H1 (cell line): Measurements from ENCODE around the gene C2CD4A. TPM values are rescaled to one million over a fixed set of nuclear protein-coding genes. Genes with fewer than 3 reads are reported as not detected.

Experiments used
- CTCF ChIA-PET: fragments of 300-600 bp; sonication (Branson Sonifier 250); formaldehyde crosslinking; loops from one replicate; lab custom pipeline; 2021; ENCODE audit not compliant: partially characterized antibody; lab: Charles Lee
- POLR2A ChIA-PET: fragments of 300-600 bp; sonication (Branson Sonifier 250); formaldehyde crosslinking; loops from one replicate; lab custom pipeline; 2021; ENCODE audit warnings: inconsistent platforms; ENCODE audit not compliant: partially characterized antibody; lab: Charles Lee
- DNase-seq, 2 experiments: peaks; one replicate each; pipeline versions ENCODE4 v3.0.0 to v3.0.0-alpha.2; 2010 to 2022; ENCODE audit warnings: low spot score in 2 of 2, low read depth in 1 of 2, mixed read lengths in 1 of 2
- FAIRE-seq: peaks from 2 replicates; lab custom pipeline; 2011; peaks lifted over from hg19 to GRCh38; lab: Jason Lieb, UNC
- H2AFZ ChIP-seq: 2 replicates; pipeline ENCODE4 v1.8.1; 2012; ENCODE audit warnings: low read length, inconsistent platforms
- H2AK5ac ChIP-seq: 2 replicates; pipeline ENCODE4 v1.6.1; 2013; ENCODE audit warnings: low read depth, low read length
- H2BK120ac ChIP-seq: replicated peaks from 2 replicates; pipeline ENCODE3; 2013; ENCODE audit warnings: low read depth, low read length, inconsistent platforms
- H2BK12ac ChIP-seq: 2 replicates; pipeline ENCODE4 v1.6.1; 2013; ENCODE audit warnings: low read depth, low read length
- H2BK15ac ChIP-seq: 2 replicates; pipeline ENCODE4 v1.6.1; 2013; ENCODE audit warnings: low read length
- H2BK20ac ChIP-seq: 2 replicates; pipeline ENCODE4 v1.6.1; 2013; ENCODE audit warnings: low read length
- H2BK5ac ChIP-seq: 2 replicates; pipeline ENCODE4 v1.6.1; 2013; ENCODE audit warnings: low read depth, low read length
- H3K14ac ChIP-seq: 2 replicates; pipeline ENCODE4 v1.6.1; 2013; ENCODE audit warnings: inconsistent platforms; ENCODE audit not compliant: insufficient read length
- H3K18ac ChIP-seq: 2 replicates; pipeline ENCODE4 v1.6.1; 2013; ENCODE audit warnings: low read length; ENCODE audit errors: extremely low read depth
- H3K23ac ChIP-seq: 2 replicates; pipeline ENCODE4 v1.6.1; 2013; ENCODE audit warnings: inconsistent platforms; ENCODE audit not compliant: insufficient read length
- H3K23me2 ChIP-seq: 2 replicates; pipeline ENCODE4 v1.6.1; 2013; ENCODE audit warnings: low read depth, low read length
- H3K27ac ChIP-seq: 2 replicates; pipeline ENCODE4 v1.6.1; 2011; ENCODE audit warnings: low read depth, low read length, inconsistent platforms
- H3K27me3 ChIP-seq, 4 experiments: replicated peaks in 1 of 4; 1 replicate in 1 of 4; 2 replicates in 3 of 4; pipeline versions ENCODE4 v1.6.1 to v1.8.1; 2011 to 2013; ENCODE audit warnings: low read length in 3 of 4, mild to moderate bottlenecking in 3 of 4, inconsistent platforms in 2 of 4, mixed read lengths in 2 of 4, moderate library complexity in 1 of 4; ENCODE audit not compliant: control insufficient read depth in 3 of 4, insufficient read depth in 3 of 4; ENCODE audit errors: extremely low read depth in 1 of 4
- H3K36me3 ChIP-seq, 4 experiments: 2 replicates each; pipeline versions ENCODE4 v1.6.1 to v1.8.1; 2011 to 2013; ENCODE audit warnings: mild to moderate bottlenecking in 4 of 4, low read length in 3 of 4, moderate library complexity in 2 of 4, control low read depth in 1 of 4, inconsistent platforms in 1 of 4; ENCODE audit not compliant: insufficient read depth in 4 of 4, control insufficient read depth in 2 of 4
- H3K4ac ChIP-seq: replicated peaks from 2 replicates; pipeline ENCODE3; 2013; ENCODE audit warnings: low read length, low read depth, mixed read lengths, inconsistent platforms; ENCODE audit not compliant: insufficient read length
- H3K4me1 ChIP-seq, 4 experiments: replicated peaks in 1 of 4; 1 replicate in 1 of 4; 2 replicates in 3 of 4; pipeline versions ENCODE4 v1.6.1 to v1.8.1; 2011 to 2013; ENCODE audit warnings: low read length in 3 of 4, inconsistent platforms in 2 of 4, mixed read lengths in 1 of 4; ENCODE audit not compliant: insufficient read depth in 4 of 4, control insufficient read depth in 3 of 4
- H3K4me2 ChIP-seq, 2 experiments: 2 replicates each; pipeline versions ENCODE4 v1.6.1 to v1.8.1; 2011 to 2013; ENCODE audit warnings: low read depth in 2 of 2, low read length in 2 of 2, control low read depth in 1 of 2, inconsistent platforms in 1 of 2, mild to moderate bottlenecking in 1 of 2; ENCODE audit not compliant: insufficient read depth in 1 of 2
- H3K4me3 ChIP-seq, 4 experiments: fragments of 200-600, 300-600 bp in 1 of 4; sonication (generic), shearing (Covaris generic), sonication (Bioruptor Twin) in 1 of 4; 2 replicates each; pipeline versions ENCODE4 v1.5.1 to v1.8.1; 2011 to 2016; ENCODE audit warnings: low read length in 4 of 4, low read depth in 3 of 4, control low read depth in 2 of 4, inconsistent platforms in 2 of 4, mild to moderate bottlenecking in 2 of 4, mixed read lengths in 1 of 4, moderate library complexity in 1 of 4; ENCODE audit not compliant: insufficient read depth in 2 of 4; ENCODE audit errors: extremely low read depth in 1 of 4
- H3K56ac ChIP-seq: replicated peaks from 2 replicates; pipeline ENCODE3; 2013; ENCODE audit warnings: low read depth, mild to moderate bottlenecking, mixed read lengths, low read length, inconsistent platforms; ENCODE audit not compliant: insufficient read length
- H3K79me1 ChIP-seq: 2 replicates; pipeline ENCODE4 v1.6.1; 2013; ENCODE audit warnings: low read depth, low read length, control low read depth
- H3K79me2 ChIP-seq, 2 experiments: 2 replicates each; pipeline versions ENCODE4 v1.6.1 to v1.8.1; 2012 to 2013; ENCODE audit warnings: low read length in 2 of 2, mild to moderate bottlenecking in 2 of 2, inconsistent platforms in 1 of 2; ENCODE audit not compliant: insufficient read depth in 2 of 2, control insufficient read depth in 1 of 2
- H3K9ac ChIP-seq, 4 experiments: replicated peaks in 1 of 4; 1 replicate in 1 of 4; 2 replicates in 3 of 4; pipeline versions ENCODE4 v1.6.1 to v1.8.1; 2011 to 2013; ENCODE audit warnings: low read depth in 3 of 4, low read length in 3 of 4, control low read depth in 2 of 4, mild to moderate bottlenecking in 2 of 4, moderate library complexity in 2 of 4, inconsistent platforms in 1 of 4; ENCODE audit errors: extremely low read depth in 1 of 4
- H3K9me3 ChIP-seq, 2 experiments: 2 replicates each; pipeline versions ENCODE4 v1.6.1 to v1.8.1; 2012 to 2013; ENCODE audit warnings: mild to moderate bottlenecking in 2 of 2, moderate library complexity in 2 of 2, control low read depth in 1 of 2, inconsistent platforms in 1 of 2, low read depth in 1 of 2, low read length in 1 of 2, mixed read lengths in 1 of 2; ENCODE audit not compliant: insufficient read depth in 2 of 2
- H4K20me1 ChIP-seq, 2 experiments: replicated peaks in 1 of 2; 2 replicates each; pipeline versions ENCODE3 to v1.8.1; 2011 to 2013; ENCODE audit warnings: inconsistent platforms in 2 of 2, low read length in 2 of 2, mild to moderate bottlenecking in 1 of 2; ENCODE audit not compliant: insufficient read depth in 2 of 2, control insufficient read depth in 1 of 2
- H4K5ac ChIP-seq: 2 replicates; pipeline ENCODE4 v1.6.1; 2013; ENCODE audit warnings: low read length, low read depth, mixed read lengths, inconsistent platforms; ENCODE audit not compliant: insufficient read length
- H4K8ac ChIP-seq: 2 replicates; pipeline ENCODE4 v1.8.0; 2013; ENCODE audit warnings: mild to moderate bottlenecking, moderate library complexity, low read length, inconsistent platforms; ENCODE audit not compliant: insufficient read depth; ENCODE audit errors: extremely low read depth
- H4K91ac ChIP-seq: replicated peaks from 2 replicates; pipeline ENCODE3; 2013; ENCODE audit warnings: low read length, mixed read lengths, inconsistent platforms; ENCODE audit not compliant: insufficient read length
- CBX8 ChIP-seq: fragments of 300-800, 300-1000 bp; sonication (generic); IDR thresholded peaks from 2 replicates; pipeline ENCODE4 v1.7.1; 2016; ENCODE audit warnings: low read depth, low read length, borderline replicate concordance
- EP300 ChIP-seq, 2 experiments: IDR thresholded peaks; 1 replicate in 1 of 2; 2 replicates in 1 of 2; pipeline ENCODE4 v1.6.1; 2011 to 2012; ENCODE audit warnings: low read depth in 2 of 2, low read length in 2 of 2, mild to moderate bottlenecking in 2 of 2, borderline replicate concordance in 1 of 2, inconsistent platforms in 1 of 2, moderate library complexity in 1 of 2
- WGBS, 2 experiments: shearing (Covaris generic) in 1 of 2; methylation state at CpG; one replicate each; pipeline versions ENCODE4 v1.1.6 to v1.1.7; 2013 to 2015; ENCODE audit warnings: low lambda C conversion rate in 2 of 2, mixed read lengths in 2 of 2, inconsistent platforms in 1 of 2, low coverage in 1 of 2, missing lambda C conversion rate in 1 of 2; ENCODE audit not compliant: insufficient replicate concordance in 2 of 2, insufficient coverage in 1 of 2, insufficient read length in 1 of 2; ENCODE audit errors: extremely low coverage in 1 of 2, missing lambda C conversion rate in 1 of 2; 5-methylcytosine and 5-hydroxymethylcytosine counted together
- polyA plus RNA-seq, 7 experiments: library from polyadenylated mRNA; depleted of rRNA in 3 of 7; stranded (reverse) in 5 of 7; unstranded in 2 of 7; fragments of >200 nt in 5 of 7; fragments of 200-250 nt in 2 of 7; gene quantifications; 1 replicate in 5 of 7; 2 replicates in 1 of 7; 4 replicates in 1 of 7; pipeline versions ENCODE4 v1.2.1 to v1.2.3, GENCODE V29; 2011 to 2013; ENCODE audit warnings: missing spikeins in 2 of 7, mixed read lengths in 2 of 7
- total RNA-seq: library from RNA; stranded (reverse); fragmentation: NEBNext Ultra II Directional; extraction: Animal tissue kit (Norgen Biotek cat#: 25700); gene quantifications from 2 replicates; pipeline ENCODE4 v1.2.1, GENCODE V29; 2021

The C2CD4A gene
- total and polyA plus RNA-seq, 2 of the 8 experiments (the other 6 are each of a cell fraction or from before 2014, with no cell fraction given) = not detected

DNA sequence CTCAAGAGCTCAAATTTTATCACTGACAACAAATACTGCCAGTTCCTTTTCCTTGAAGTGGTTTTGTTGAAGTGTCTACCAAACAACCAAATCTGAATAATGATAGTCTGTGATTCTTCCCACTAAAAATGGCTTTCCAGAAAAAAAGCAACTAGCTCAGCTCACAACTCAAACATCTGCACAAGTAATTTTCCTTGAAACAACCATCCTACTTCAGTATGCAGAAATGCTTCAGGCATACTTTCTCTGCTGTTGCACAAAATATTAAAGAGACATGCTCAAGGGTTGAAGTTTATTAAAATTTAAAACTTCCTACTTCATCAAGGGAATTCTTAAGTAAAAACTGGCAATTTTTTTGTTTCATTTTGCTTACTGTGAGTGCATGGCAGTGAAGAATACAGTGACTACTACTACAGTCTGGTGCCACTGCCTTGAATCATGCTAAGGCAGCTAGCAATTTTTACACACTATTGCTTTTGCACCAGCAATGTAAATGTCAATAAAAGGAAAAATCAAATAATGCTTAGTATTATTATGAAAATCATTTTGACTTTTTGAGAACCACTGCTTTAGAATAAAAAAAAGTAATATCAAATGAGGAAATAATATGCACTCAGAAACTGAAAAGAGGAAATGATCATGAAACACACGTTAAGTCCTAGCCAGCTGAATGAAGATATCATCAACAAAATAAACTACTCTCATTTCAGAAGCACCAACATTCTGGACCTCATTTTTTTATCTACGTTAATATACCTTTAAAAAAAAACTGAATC, 40.1 kb upstream of the C2CD4A start:
- Histone ChIP-seq H3K9me3 (no peaks in the 10 kb centered on the region), H3K4me1 (no peaks in the 10 kb centered on the region), H2AK5ac (no peak overlapping the region), H3K14ac (no peak overlapping the region), H2BK15ac (no peak overlapping the region), H4K8ac (no peak overlapping the region), H2BK12ac (no peak overlapping the region), H3K4me3 (no peak overlapping the region), H4K5ac (no peak overlapping the region), H3K56ac (no peak overlapping the region), H3K36me3 (no peaks in the 10 kb centered on the region), H2BK20ac (no peak overlapping the region), H3K27me3 (no peaks in the 10 kb centered on the region), H4K20me1 (no peaks in the 10 kb centered on the region), H4K91ac (no peak overlapping the region), H2AFZ (no peak overlapping the region), H3K27ac (no peak overlapping the region), H2BK5ac (no peak overlapping the region), H3K79me2 (no peaks in the 10 kb centered on the region), H3K9ac (no peak overlapping the region), H3K4ac (no peak overlapping the region), H3K18ac (no peak overlapping the region), H3K23ac (no peak overlapping the region), H3K4me2 (no peak overlapping the region), H2BK120ac (no peak overlapping the region), H3K23me2 (no peaks in the 10 kb centered on the region), H3K79me1 (no peaks in the 10 kb centered on the region)
- 87% methylated on average over 2 of the region's 2 CpGs; no CpG with 5 or more reads in 1 of the 2 experiments for WGBS, 2 experiments
- FAIRE-seq = no peak
- no peak for DNase-seq
- POLR2A ChIA-PET = no interaction called here
- CTCF ChIA-PET = interaction anchor here (0.9 kb wide), 1 partner anchor 32 kb away, joined by 3 read pairs; no protein-coding TSS in a partner anchor
- TF ChIP-seq EP300 (IDR thresholded peaks at IDR 0.05; ENCODE audit: borderline replicate concordance in 1 of 2, low read depth in 2 of 2, low read length in 2 of 2) = no peak
- no peak for TF ChIP-seq CBX8
